ENCODE results near the gene CFAP300.

Gene CFAP300

DNA sequence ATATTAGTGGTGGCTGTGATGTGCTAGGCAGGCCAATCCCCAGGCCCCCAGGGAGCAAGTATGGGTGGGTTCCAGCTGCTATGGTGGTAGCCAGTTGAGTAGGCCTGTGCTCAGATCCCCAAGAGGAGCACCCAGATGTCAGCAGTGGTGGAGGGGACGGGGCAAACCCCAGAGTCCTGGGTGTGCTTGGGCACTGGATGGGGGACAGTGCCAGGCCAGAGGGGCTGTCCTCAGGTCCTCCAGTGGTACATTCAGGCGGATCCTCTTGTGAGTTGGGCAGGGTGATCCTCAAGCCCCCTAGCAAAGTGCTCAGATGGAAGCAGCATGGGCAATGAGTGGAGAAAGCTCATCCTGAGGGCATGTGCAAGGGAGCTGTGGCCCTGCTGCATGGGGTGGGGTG lies 26.0 kb downstream of the CFAP300 start:
- H3K27ac ChIP-seq = no peak overlapping the region
- TF ChIP-seq, protein P1, sequence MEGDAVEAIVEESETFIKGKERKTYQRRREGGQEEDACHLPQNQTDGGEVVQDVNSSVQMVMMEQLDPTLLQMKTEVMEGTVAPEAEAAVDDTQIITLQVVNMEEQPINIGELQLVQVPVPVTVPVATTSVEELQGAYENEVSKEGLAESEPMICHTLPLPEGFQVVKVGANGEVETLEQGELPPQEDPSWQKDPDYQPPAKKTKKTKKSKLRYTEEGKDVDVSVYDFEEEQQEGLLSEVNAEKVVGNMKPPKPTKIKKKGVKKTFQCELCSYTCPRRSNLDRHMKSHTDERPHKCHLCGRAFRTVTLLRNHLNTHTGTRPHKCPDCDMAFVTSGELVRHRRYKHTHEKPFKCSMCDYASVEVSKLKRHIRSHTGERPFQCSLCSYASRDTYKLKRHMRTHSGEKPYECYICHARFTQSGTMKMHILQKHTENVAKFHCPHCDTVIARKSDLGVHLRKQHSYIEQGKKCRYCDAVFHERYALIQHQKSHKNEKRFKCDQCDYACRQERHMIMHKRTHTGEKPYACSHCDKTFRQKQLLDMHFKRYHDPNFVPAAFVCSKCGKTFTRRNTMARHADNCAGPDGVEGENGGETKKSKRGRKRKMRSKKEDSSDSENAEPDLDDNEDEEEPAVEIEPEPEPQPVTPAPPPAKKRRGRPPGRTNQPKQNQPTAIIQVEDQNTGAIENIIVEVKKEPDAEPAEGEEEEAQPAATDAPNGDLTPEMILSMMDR (IDR thresholded peaks at IDR 0.05) = no peak
- TF ChIP-seq ZFX (IDR thresholded peaks at IDR 0.05; ENCODE audit: borderline replicate concordance) = no peak

DNA sequence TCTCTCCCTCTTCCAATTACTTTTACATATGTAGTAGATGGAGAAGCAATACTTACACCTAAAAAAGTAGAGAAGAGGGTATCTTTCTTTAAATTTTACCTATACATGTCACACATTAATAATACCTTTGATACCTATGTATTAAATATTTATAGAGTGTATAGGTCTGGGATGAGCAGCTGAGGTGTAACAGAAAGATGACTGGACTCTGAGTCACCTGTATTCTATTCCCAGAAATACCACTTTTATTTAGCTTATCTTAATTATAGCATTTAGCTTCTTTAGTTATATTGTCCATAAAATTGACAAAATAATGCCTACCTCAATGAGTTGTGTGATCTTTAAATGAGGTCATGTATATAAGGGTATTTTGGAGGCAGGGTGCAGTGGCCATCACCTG lies 32.4 kb downstream of the CFAP300 start:
- TF ChIP-seq, protein P1 (IDR thresholded peaks at IDR 0.05) = no peak
- no peak for TF ChIP-seq ZFX (IDR thresholded peaks at IDR 0.05; ENCODE audit: borderline replicate concordance)

DNA sequence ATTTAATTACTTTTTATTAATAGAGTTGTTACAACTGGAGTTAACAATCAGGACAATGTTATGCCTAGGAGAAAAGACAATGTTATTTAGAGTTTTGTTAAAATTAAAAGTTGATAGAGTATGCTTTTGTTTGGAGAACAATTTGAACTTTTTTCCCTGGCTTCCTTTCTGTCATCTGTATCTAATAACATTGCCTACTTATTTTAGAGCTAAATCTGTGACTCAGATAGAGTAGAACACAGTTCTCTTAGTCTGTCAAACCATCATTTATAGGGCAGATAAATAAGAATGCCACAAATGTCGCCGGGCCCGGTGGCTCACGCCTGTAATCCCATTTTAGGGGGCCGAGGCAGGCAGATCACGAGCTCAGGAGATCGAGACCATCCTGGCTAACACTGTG lies 34.1 kb downstream of the CFAP300 start:
- TF ChIP-seq, protein P1 (IDR thresholded peaks at IDR 0.05) = no peak
- TF ChIP-seq ZFX (IDR thresholded peaks at IDR 0.05; ENCODE audit: borderline replicate concordance) = no peak
- no peak overlapping the region for H3K27ac ChIP-seq

More for the DNA sequence above, 32.4 kb downstream of the CFAP300 start:
- H3K27ac ChIP-seq = no peak overlapping the region

DNA sequence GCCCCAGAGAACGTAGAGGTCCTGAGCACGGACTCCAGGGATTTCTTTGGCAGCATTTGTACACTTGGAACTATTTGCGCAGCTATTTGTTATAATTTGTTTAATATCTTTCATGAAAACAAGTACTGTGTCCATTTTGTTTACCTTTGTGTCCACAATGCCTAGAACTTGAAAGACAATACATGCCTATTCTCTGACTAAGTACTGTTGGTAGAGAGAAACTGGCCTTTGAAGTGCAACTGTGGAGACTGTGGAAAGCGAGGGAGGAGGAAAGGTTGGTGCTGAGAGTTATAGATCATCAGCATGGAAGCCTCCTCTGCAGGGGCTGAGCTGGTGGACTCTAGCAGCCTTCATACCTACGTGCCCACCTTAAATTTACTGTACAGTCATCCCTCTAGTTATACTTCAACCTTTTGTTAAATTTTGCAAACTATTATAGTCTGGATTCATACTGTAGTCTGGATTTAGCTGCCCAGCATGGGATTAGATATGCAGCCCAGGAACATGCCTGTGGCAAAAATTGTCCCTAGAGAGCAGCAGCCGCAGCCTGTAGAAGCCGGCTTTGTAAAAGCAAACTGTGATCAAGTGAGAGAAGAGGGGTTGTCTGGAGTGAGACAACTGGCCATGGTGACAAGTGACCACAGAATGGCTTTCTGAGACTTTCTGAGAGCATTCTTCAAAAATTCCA lies 38.8 kb downstream of the CFAP300 start:
- no peak for TF ChIP-seq ZFX (IDR thresholded peaks at IDR 0.05; ENCODE audit: borderline replicate concordance)
- TF ChIP-seq, protein P1 (IDR thresholded peaks at IDR 0.05) = no peak
- H3K27ac ChIP-seq = no peak overlapping the region

DNA sequence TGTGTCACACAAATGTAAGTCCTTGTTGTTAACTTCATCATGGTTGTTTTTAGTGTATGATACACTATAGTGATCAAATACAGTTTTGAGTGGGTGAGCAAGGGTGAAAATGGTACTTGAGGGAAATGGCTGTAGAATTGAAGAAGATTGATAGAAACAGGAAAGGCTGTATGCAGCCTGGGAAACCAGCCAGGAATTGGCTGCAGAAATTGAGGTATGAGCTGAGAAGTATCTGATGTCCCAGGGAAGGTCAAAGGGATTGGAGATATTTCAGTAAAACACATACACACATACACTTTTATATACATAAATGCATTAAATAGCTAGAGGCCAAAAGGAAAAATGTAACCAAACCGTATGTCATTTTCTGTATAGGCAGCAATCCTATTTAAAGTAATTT lies 49.9 kb downstream of the CFAP300 start:
- TF ChIP-seq, protein P1 (IDR thresholded peaks at IDR 0.05) = no peak
- TF ChIP-seq ZFX (IDR thresholded peaks at IDR 0.05; ENCODE audit: borderline replicate concordance) = no peak
- H3K27ac ChIP-seq = no peak overlapping the region

DNA sequence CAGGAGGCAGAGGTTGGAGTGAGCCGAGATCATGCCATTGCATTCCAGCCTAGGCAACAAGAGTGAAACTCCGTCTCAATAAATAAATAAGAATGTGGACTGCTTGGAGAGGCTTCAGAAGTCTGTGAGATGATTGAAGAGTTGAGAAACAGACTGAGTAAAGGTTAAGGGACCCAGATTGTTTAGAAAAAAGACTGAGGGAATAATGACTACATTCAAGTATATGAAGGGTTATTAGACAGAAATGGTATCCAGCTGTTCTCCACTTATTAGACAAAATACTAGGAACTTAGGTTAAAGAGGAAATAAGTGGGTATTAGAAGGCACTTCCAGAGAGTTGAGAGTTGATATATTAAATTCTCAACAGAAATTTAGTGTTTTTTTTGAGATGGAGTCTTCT lies 52.5 kb downstream of the CFAP300 start:
- no peak for TF ChIP-seq ZFX (IDR thresholded peaks at IDR 0.05; ENCODE audit: borderline replicate concordance)
- TF ChIP-seq, protein P1 (IDR thresholded peaks at IDR 0.05) = no peak
- no peak overlapping the region for H3K27ac ChIP-seq

DNA sequence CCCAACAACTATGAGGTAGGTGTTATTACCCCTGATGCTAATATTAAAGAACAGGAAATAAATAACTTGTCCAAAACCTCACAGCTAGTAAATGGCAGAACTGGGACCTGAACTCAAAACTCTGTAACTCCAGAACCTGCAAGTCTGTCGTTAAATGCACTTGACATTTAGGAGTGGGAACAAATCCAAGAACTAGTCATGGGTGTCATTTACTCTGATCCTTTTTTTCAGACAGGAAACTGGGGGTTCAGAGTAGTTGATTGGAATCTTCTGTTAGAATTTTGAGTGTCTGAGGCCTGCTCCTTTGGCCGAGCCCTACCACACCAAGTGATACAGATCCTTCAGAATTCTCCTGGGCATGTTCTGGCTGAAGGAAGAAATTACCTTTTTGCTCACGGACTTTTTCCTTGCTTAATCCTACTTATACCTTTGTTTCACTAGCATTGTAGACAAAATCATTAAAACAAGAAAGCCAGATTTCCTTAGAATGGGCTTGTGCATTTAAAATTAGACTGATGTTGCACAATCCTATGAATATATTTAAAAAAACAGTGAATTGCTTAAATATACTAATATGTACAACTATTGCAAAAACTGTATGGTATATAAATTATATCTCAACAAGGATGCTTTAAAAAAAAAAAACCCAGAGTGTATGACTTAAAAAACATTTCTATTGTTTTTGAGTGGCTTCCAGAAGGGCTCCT lies 61.6 kb downstream of the CFAP300 start:
- TF ChIP-seq, protein P1 (IDR thresholded peaks at IDR 0.05) = no peak
- no peak for TF ChIP-seq ZFX (IDR thresholded peaks at IDR 0.05; ENCODE audit: borderline replicate concordance)
- peak overlapping the region; percentile 96; the same call in 1 of the 2 replicates for H3K27ac ChIP-seq
